ENCODE results near the gene RGS13. TPM values are rescaled to one million over a fixed set of nuclear protein-coding genes. Genes with fewer than 3 reads are reported as not detected.
"Not testable (repeated sequence)": the region's sequence is repeated elsewhere in the genome, so short reads cannot be mapped to it uniquely, and the experiment has no call there.

RGS13 gene
- total and polyA plus RNA-seq, 10 of the 15 experiments (the other 5 are each of a cell fraction or from before 2014, with no cell fraction given) = 0.23 to 16.0 (median 0.36) TPM; not detected in 1

DNA sequence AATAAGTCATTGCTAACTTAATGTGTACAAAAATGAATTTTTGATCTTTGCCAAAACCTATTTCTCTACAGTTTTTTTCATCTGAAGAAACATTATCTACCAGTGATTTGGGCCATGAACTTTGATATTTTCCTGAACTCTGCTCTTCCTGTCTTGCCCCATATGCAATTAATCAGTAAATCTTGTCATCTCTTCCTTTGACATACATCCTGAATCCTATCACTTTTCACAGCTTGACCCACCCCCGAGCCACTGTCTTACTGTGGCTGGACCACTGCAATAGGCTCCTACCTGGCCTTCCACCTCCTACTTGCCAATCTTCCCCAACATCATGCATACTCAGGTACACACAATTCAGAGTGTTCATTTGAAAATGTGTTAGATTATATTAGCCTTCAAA, 46.4 kb downstream of the RGS13 start:
- ATAC-seq (no peak), DNase-seq (ENCODE audit: low read depth, low spot score) (no peak), FAIRE-seq (no peak)
- H3K27me3 ChIP-seq (replicated peaks in 1 of 2; ENCODE audit: control insufficient read depth in 2 of 2, insufficient read depth in 2 of 2, low read length in 1 of 2) = no peaks in the 10 kb centered on the region
- in situ Hi-C loops (cut with MboI) = no loop called here
- no peak overlapping the region for H3K4me2 ChIP-seq (ENCODE audit: control insufficient read depth, insufficient read depth)
- no peaks in the 10 kb centered on the region for H3K9me3 ChIP-seq (replicated peaks; ENCODE audit: control insufficient read depth, insufficient read depth, low read length)
- ChIA-PET POLR2A (no interaction called here), RAD21 (ENCODE audit: unreplicated experiment) (no interaction called here), SMC1A (ENCODE audit: uncharacterized antibody, unreplicated experiment) (interaction anchor here (1.3 kb wide), 1 partner anchor 53 kb away, joined by 3 read pairs; no protein-coding TSS in a partner anchor), CTCF (no interaction called here)
- H2AFZ ChIP-seq (ENCODE audit: control insufficient read depth, low read depth, low read length) = no peak overlapping the region
- H4K20me1 ChIP-seq (ENCODE audit: control insufficient read depth, insufficient read depth) = no peaks in the 10 kb centered on the region
- H3K36me3 ChIP-seq (ENCODE audit: control insufficient read depth in 2 of 2, insufficient read depth in 2 of 2, low read length in 1 of 2) = no peaks in the 10 kb centered on the region
- intact Hi-C loops (cut with micrococcal nuclease; ENCODE audit: unreplicated experiment) = no loop called here
- TF ChIP-seq SMAD5 (IDR thresholded peaks at IDR 0.05; ENCODE audit: low read depth) (no peak), BRCA1 (IDR thresholded peaks at IDR 0.05; ENCODE audit: low read depth, low read length) (no peak), NR2C1 (IDR thresholded peaks at IDR 0.05) (no peak), MXI1 (IDR thresholded peaks at IDR 0.05; ENCODE audit: low read depth, low read length) (no peak), POLR2AphosphoS5 (IDR thresholded peaks at IDR 0.05; ENCODE audit: low read length) (no peak), SMARCA5 (IDR thresholded peaks at IDR 0.05) (no peak), SIX5 (IDR thresholded peaks at IDR 0.05; ENCODE audit: low read depth, low read length, severe bottlenecking) (no peak), ZBTB33 (IDR thresholded peaks at IDR 0.05) (no peak)
- TF ChIP-seq, protein P1, sequence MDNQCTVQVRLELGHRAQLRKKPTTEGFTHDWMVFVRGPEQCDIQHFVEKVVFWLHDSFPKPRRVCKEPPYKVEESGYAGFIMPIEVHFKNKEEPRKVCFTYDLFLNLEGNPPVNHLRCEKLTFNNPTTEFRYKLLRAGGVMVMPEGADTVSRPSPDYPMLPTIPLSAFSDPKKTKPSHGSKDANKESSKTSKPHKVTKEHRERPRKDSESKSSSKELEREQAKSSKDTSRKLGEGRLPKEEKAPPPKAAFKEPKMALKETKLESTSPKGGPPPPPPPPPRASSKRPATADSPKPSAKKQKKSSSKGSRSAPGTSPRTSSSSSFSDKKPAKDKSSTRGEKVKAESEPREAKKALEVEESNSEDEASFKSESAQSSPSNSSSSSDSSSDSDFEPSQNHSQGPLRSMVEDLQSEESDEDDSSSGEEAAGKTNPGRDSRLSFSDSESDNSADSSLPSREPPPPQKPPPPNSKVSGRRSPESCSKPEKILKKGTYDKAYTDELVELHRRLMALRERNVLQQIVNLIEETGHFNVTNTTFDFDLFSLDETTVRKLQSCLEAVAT (IDR thresholded peaks at IDR 0.05) = no peak
- TF ChIP-seq, protein P2, sequence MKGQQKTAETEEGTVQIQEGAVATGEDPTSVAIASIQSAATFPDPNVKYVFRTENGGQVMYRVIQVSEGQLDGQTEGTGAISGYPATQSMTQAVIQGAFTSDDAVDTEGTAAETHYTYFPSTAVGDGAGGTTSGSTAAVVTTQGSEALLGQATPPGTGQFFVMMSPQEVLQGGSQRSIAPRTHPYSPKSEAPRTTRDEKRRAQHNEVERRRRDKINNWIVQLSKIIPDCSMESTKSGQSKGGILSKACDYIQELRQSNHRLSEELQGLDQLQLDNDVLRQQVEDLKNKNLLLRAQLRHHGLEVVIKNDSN (IDR thresholded peaks at IDR 0.05; ENCODE audit: borderline replicate concordance, extremely low read length, insufficient read depth, low read depth, low read length) = no peak
- H3K4me3 ChIP-seq = no peak overlapping the region
- H3K79me2 ChIP-seq (ENCODE audit: control insufficient read depth, insufficient read depth, low read length) = no peaks in the 10 kb centered on the region
- WGBS (ENCODE audit: insufficient coverage, insufficient replicate concordance, low lambda C conversion rate, missing lambda C conversion rate) = 0% methylated on average over 1 of the region's 1 CpG
- H3K4me1 ChIP-seq (ENCODE audit: control insufficient read depth, insufficient read depth, low read length) = no peaks in the 10 kb centered on the region
- BruUV-seq (replicated peaks) = no TSS peak
- H3K27ac ChIP-seq (ENCODE audit: control insufficient read depth, insufficient read depth) = no peak overlapping the region
- no peak overlapping the region for H3K9ac ChIP-seq (ENCODE audit: control insufficient read depth, insufficient read depth, low read length)

DNA sequence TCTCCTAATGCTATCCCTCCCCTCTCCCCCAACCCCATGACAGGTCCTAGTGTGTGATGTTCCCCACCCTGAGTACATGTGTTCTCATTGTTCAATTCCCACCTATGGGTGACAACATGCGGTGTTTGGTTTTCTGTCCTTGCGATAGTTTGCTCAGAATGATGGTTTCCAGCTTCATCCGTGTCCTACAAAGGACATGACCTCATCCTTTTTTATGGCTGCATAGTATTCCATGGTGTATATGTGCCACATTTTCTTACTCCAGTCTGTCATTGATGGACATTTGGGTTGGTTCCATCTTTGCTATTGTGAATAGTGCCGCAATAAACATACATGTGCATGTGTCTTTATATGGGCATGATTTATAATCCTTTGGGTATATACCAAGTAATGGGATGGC, 47.1 kb downstream of the RGS13 start:
- H3K4me3 ChIP-seq; H2AFZ ChIP-seq (ENCODE audit: control insufficient read depth, low read depth, low read length); in situ Hi-C loops (cut with MboI); H3K4me2 ChIP-seq (ENCODE audit: control insufficient read depth, insufficient read depth); BruUV-seq (replicated peaks); SMC1A ChIA-PET (ENCODE audit: uncharacterized antibody, unreplicated experiment); H3K36me3 ChIP-seq (ENCODE audit: control insufficient read depth in 2 of 2, insufficient read depth in 2 of 2, low read length in 1 of 2); H4K20me1 ChIP-seq (ENCODE audit: control insufficient read depth, insufficient read depth); H3K27me3 ChIP-seq (replicated peaks in 1 of 2; ENCODE audit: control insufficient read depth in 2 of 2, insufficient read depth in 2 of 2, low read length in 1 of 2); H3K27ac ChIP-seq (ENCODE audit: control insufficient read depth, insufficient read depth); intact Hi-C loops (cut with micrococcal nuclease; ENCODE audit: unreplicated experiment); H3K9ac ChIP-seq (ENCODE audit: control insufficient read depth, insufficient read depth, low read length); H3K79me2 ChIP-seq (ENCODE audit: control insufficient read depth, insufficient read depth, low read length); RAD21 ChIA-PET (ENCODE audit: unreplicated experiment); DNase-seq (ENCODE audit: low read depth, low spot score); H3K4me1 ChIP-seq (ENCODE audit: control insufficient read depth, insufficient read depth, low read length); FAIRE-seq; H3K9me3 ChIP-seq (replicated peaks; ENCODE audit: control insufficient read depth, insufficient read depth, low read length); CTCF ChIA-PET; ATAC-seq: not testable (repeated sequence)
- POLR2A ChIA-PET = interaction anchor here (0.6 kb wide), 1 partner anchor 59 kb away, joined by 3 read pairs; no protein-coding TSS in a partner anchor
- 29% methylated on average over 4 of the region's 4 CpGs for WGBS (ENCODE audit: insufficient coverage, insufficient replicate concordance, low lambda C conversion rate, missing lambda C conversion rate)
